HUES6 (cell line): ENCODE data around the gene TRMO.

Source experiments
- H3K27ac ChIP-seq: 2 replicates; pipeline ENCODE4 v1.7.0; 2013; ENCODE audit warnings: low read depth, mild to moderate bottlenecking, low read length, inconsistent platforms
- H3K27me3 ChIP-seq: 2 replicates; pipeline ENCODE4 v1.6.1; 2013; ENCODE audit warnings: low read length; ENCODE audit not compliant: control insufficient read depth, insufficient read depth
- H3K36me3 ChIP-seq: 2 replicates; pipeline ENCODE4 v1.6.1; 2013; ENCODE audit warnings: low read length; ENCODE audit not compliant: control insufficient read depth, insufficient read depth
- H3K4me1 ChIP-seq: 2 replicates; pipeline ENCODE4 v1.6.1; 2013; ENCODE audit warnings: low read length; ENCODE audit not compliant: control insufficient read depth, insufficient read depth
- H3K4me3 ChIP-seq: 2 replicates; pipeline ENCODE4 v1.5.1; 2013; ENCODE audit warnings: low read depth, low read length
- H3K9ac ChIP-seq: one replicate; pipeline ENCODE4 v1.6.1; 2013; ENCODE audit warnings: mild to moderate bottlenecking, low read length
- H3K9me3 ChIP-seq: 2 replicates; pipeline ENCODE4 v1.6.1; 2013; ENCODE audit warnings: low read depth, low read length; ENCODE audit not compliant: control insufficient read depth, insufficient read depth

Gene TRMO

DNA sequence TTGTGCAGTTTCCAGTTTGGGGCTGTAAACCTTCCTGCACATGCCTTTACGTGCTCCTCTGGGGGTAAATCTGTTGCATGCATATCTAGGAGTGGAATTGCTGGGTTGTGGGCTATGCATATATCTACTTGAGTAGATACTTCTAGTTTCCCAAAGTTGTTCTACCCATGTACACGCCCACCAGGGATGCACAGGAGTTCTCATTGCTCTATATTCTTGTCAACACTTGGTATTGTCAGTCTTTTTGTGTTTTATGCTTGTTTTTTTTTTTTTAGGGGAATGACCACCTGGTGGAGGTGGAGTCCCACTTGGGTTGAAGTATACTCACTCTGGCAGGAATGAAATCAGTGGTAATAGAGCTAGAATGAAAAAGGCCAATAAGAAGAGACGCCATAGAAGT, 46.2 kb downstream of the TRMO start:
- Histone ChIP-seq H3K27ac (no peak overlapping the region), H3K36me3 (no peaks in the 10 kb centered on the region), H3K27me3 (peaks cover 6% of the 10 kb centered on the region; the same call in 1 of the 2 replicates), H3K4me1 (peaks cover 15% of the 10 kb centered on the region; the same call in 1 of the 2 replicates), H3K9ac (no peak overlapping the region), H3K9me3 (no peaks in the 10 kb centered on the region; the same call in 1 of the 2 replicates), H3K4me3 (no peak overlapping the region)

DNA sequence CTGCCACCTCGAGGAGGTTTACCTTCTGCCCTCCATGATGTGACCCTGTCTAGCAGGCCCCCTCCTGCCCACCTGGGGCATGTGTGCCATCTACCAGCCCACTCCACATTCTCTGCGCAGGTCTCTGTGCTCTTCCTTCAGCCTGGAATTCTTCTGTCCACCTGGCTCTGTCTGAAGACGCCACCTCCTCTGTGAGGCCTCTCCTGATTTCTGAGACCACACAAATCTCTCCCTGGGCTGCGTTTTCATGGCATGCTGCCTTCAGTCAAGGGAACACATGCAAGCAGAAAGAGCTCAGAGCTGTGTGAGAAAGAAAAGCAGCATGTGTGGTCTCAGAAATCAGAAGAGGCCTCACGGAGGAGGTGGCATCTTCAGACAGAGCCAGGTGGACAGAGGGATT, 47.2 kb downstream of the TRMO start:
- no peak overlapping the region for H3K4me3 ChIP-seq
- H3K36me3 ChIP-seq = no peaks in the 10 kb centered on the region
- H3K27ac ChIP-seq = no peak overlapping the region
- H3K9ac ChIP-seq = no peak overlapping the region
- H3K4me1 ChIP-seq = peaks cover 15% of the 10 kb centered on the region; the same call in 1 of the 2 replicates
- H3K27me3 ChIP-seq = peaks cover 6% of the 10 kb centered on the region; the same call in 1 of the 2 replicates
- no peaks in the 10 kb centered on the region; the same call in 1 of the 2 replicates for H3K9me3 ChIP-seq

DNA sequence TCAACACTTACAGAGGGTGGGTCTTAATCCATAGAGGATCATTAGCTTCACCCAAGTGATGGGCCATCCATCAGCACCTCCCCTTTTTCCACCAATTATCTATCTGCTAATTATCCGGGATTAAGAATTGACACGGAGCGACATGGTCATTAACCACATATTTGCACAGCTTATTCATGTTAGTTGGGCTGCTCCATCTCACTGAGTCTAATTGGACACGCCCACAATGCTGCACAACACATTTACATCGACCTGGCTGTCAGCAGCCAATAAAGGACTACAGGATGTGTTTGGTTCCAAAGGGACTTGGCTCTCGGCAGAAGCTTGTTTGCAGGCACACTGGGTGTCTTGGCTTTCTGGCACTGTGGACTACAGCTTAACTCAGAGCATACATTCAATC, 47.7 kb downstream of the TRMO start:
- H3K27me3 ChIP-seq = peaks cover 6% of the 10 kb centered on the region; the same call in 1 of the 2 replicates

DNA sequence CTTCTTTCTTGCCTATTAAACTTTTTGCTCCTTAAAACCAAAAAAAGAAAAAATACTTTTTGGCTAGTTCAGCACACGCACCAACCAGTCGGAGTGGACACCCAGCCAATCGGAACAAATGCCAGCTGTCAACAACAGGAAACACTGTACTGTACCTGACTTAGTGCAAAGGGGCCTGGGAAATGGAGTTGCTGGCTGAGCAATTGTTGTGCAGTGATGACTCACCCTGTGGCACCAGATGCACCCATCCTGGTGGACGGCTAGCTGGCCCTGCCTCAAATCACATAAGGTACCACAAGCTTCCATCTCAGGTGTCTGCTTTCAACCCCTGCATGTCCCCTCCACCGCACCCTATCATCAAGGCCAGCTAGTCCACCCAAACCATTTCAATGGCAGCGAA, 48.4 kb downstream of the TRMO start:
- Histone ChIP-seq H3K4me3 (no peak overlapping the region), H3K27me3 (peaks cover 6% of the 10 kb centered on the region; the same call in 1 of the 2 replicates), H3K36me3 (no peaks in the 10 kb centered on the region), H3K9me3 (no peaks in the 10 kb centered on the region; the same call in 1 of the 2 replicates), H3K9ac (no peak overlapping the region), H3K27ac (no peak overlapping the region), H3K4me1 (peaks cover 19% of the 10 kb centered on the region)

More for the DNA sequence above, 47.7 kb downstream of the TRMO start:
- H3K36me3 ChIP-seq = no peaks in the 10 kb centered on the region
- no peaks in the 10 kb centered on the region; the same call in 1 of the 2 replicates for H3K9me3 ChIP-seq
- H3K4me1 ChIP-seq = peaks cover 15% of the 10 kb centered on the region; the same call in 1 of the 2 replicates
- no peak overlapping the region for H3K27ac ChIP-seq
- H3K9ac ChIP-seq = no peak overlapping the region
- H3K4me3 ChIP-seq = no peak overlapping the region

DNA sequence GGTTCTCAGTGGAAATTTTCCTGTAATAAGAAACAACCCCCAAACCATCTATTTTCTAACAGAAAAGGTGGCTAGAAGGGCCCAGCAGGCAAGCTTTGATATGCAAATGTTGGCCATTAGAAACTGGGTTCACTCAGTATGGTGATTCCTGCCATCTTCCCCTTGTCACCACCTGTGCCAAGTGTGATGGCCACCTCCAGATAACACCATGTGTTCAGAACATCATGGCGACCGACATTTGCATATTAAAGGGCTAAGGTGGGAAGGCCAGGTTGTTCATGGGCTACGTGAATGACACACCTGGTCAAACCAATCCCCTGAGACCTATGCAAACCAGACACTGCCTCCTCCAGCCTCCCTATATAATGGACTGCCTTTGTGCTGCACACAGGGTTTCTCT, 48.9 kb downstream of the TRMO start:
- Histone ChIP-seq H3K9ac (no peak overlapping the region), H3K4me1 (peaks cover 23% of the 10 kb centered on the region), H3K9me3 (no peaks in the 10 kb centered on the region; the same call in 1 of the 2 replicates), H3K27ac (no peak overlapping the region), H3K36me3 (no peaks in the 10 kb centered on the region), H3K27me3 (peaks cover 6% of the 10 kb centered on the region; the same call in 1 of the 2 replicates), H3K4me3 (no peak overlapping the region)

DNA sequence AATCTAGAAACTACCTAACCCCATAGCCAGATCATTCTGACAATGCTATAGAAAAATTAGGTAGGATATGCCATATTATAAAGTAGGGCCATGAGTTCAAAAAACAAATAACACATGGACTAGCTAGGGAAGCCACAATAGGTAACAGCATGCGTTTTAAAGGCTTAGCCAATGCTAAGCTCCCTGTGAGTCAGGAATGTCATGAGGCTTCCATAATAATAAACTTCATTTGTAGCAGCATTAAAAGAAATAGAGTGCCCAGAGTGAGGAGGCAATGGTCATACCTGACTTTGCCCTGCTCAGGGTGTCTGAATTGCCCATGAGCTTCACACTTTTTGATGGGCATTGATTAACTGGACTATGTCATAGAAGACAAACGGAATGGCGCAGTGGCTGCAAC, 53.4 kb downstream of the TRMO start:
- Histone ChIP-seq H3K9me3 (peaks cover 8% of the 10 kb centered on the region), H3K27ac (no peak overlapping the region), H3K36me3 (no peaks in the 10 kb centered on the region), H3K27me3 (peaks cover 9% of the 10 kb centered on the region), H3K9ac (no peak overlapping the region), H3K4me1 (peaks cover 14% of the 10 kb centered on the region), H3K4me3 (no peak overlapping the region)

DNA sequence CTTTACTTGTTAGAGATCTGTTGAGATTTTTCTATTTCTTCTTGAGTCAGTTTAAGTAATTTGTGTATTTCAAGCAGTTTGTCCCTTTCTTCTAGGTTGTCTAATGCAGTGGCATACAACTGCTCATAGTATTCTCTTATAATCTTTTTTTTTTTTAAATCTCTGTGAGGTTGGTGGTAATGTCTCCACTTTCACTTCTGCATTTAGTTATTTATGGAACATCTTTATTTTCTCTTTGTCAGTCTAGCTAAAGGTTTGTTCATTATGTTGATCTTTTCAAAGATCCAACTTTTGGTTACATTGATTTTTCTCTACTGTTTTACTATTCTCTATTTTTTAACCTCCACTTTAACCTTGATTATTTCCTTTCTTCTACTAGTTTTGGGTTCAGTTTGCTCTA, 55.5 kb downstream of the TRMO start:
- Histone ChIP-seq H3K4me3 (no peak overlapping the region), H3K4me1 (peaks cover 8% of the 10 kb centered on the region), H3K9me3 (peaks cover 8% of the 10 kb centered on the region; the same call in 1 of the 2 replicates), H3K27me3 (peaks cover 29% of the 10 kb centered on the region), H3K9ac (no peak overlapping the region), H3K36me3 (no peaks in the 10 kb centered on the region), H3K27ac (no peak overlapping the region)

DNA sequence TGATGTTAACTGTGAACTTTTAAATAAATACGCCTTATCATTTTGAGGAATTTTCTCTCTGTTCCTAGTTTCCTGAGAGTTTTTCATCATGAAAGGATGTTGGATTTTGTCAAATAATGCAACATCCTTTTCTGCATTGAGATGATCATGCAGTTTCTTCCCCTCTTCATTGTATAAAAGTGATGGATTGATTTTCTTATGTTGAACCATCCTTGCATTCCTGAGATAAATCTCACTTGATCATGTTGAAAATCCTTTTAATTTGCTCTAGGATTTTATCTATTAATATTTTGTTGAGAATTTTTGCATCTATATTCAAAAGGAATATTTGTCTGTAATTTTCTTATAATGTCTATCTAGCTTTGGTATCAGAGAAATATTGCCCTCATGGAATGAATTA, 56.0 kb downstream of the TRMO start:
- Histone ChIP-seq H3K9ac (no peak overlapping the region), H3K4me3 (no peak overlapping the region), H3K9me3 (peaks cover 8% of the 10 kb centered on the region; the same call in 1 of the 2 replicates), H3K27me3 (peaks cover 34% of the 10 kb centered on the region), H3K4me1 (peaks cover 8% of the 10 kb centered on the region), H3K27ac (no peak overlapping the region), H3K36me3 (no peaks in the 10 kb centered on the region)

DNA sequence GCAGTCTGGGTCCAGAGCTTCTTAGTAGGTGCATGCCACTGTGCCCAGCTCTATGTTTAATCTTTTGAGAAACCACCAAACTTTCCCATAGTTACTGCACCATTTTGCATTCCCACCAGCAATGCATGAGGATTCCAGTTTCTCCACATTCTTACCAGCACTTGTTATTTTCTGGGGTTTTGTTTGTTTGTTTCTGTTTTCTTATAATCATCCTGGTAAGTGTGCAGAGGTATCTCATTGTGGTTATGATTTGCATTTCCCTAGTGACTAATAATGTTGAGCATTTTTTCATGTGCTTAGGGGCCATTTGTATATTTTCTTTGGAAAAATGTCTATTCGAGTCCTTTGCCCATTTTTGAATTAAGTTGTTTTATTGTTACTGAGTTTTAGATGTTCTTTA, 57.9 kb downstream of the TRMO start:
- Histone ChIP-seq H3K9ac (no peak overlapping the region), H3K27ac (no peak overlapping the region), H3K4me3 (no peak overlapping the region), H3K4me1 (peaks cover 8% of the 10 kb centered on the region), H3K27me3 (peaks cover 53% of the 10 kb centered on the region), H3K36me3 (no peaks in the 10 kb centered on the region), H3K9me3 (peaks cover 8% of the 10 kb centered on the region; the same call in 1 of the 2 replicates)

DNA sequence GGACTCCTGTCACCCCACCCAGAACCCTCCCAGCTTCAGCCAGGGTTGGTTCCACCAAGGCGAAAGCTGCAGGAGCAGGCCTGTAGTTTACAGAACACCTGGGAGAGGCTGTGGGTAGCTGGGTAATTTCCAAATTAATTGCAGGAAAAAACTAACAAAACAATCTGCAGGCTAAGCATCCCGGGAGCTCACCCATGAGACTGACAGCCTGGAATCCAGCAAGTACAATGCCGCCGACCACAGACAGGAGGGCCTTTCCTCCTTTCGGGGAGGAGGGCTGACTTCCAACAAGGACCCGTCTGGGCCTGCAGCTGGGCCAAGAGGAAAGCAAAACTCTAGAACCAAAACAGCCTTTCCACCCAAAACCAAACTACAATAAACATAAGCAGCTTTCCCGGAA, 59.0 kb downstream of the TRMO start:
- peaks cover 8% of the 10 kb centered on the region; the same call in 1 of the 2 replicates for H3K9me3 ChIP-seq
- peaks cover 64% of the 10 kb centered on the region for H3K27me3 ChIP-seq
- no peak overlapping the region for H3K4me3 ChIP-seq
- no peak overlapping the region for H3K27ac ChIP-seq
- no peaks in the 10 kb centered on the region for H3K36me3 ChIP-seq
- no peak overlapping the region for H3K9ac ChIP-seq
- peaks cover under 1% of the 10 kb centered on the region for H3K4me1 ChIP-seq

DNA sequence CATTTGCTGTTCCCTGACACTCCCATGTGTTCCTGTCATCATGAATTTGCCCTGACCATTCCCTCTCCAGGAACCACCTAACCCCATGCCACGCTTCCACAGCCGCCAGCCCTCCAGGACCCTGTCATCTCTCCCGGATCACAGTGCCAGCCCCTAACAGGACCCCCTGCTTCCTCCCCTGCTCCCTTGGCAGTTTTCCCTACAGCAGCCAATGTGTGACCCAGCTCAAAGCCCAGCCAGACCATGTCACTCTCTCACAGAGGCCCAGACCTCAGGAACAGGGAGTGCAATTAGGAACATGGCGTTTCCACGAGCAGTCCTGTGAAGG, 61.2 kb downstream of the TRMO start:
- no peak overlapping the region for H3K4me3 ChIP-seq
- no peak overlapping the region for H3K9ac ChIP-seq
- H3K36me3 ChIP-seq = no peaks in the 10 kb centered on the region
- peaks cover 1% of the 10 kb centered on the region; the same call in 1 of the 2 replicates for H3K9me3 ChIP-seq
- peaks cover 86% of the 10 kb centered on the region for H3K27me3 ChIP-seq
- no peak overlapping the region for H3K27ac ChIP-seq
- H3K4me1 ChIP-seq = peaks cover 14% of the 10 kb centered on the region
